Neural cell (in vitro differentiated cells): ENCODE data around the gene FOCAD. TPM values are rescaled to one million over a fixed set of nuclear protein-coding genes. Genes with fewer than 3 reads are reported as not detected.

ENCODE experiments used
- H2AFZ ChIP-seq: fragments of 200-600, 300-800 bp; sonication (generic), shearing (Covaris generic); 2 replicates; pipeline ENCODE4 v1.6.0; 2014; ENCODE audit warnings: low read depth, mild to moderate bottlenecking, antibody characterized with exemption, low read length, moderate library complexity
- H3F3A ChIP-seq: fragments of 200-600 bp; shearing (Covaris generic); 2 replicates; pipeline ENCODE4 v1.6.1; 2016; ENCODE audit warnings: mild to moderate bottlenecking, moderate library complexity, mixed read lengths, antibody characterized with exemption, low read length; ENCODE audit not compliant: insufficient read depth, poor library complexity, severe bottlenecking
- H3K27ac ChIP-seq: fragments of 200-600, 300-800 bp; sonication (generic), shearing (Covaris generic); 2 replicates; pipeline ENCODE4 v1.5.1; 2014; ENCODE audit warnings: mild to moderate bottlenecking, low read length, moderate library complexity
- H3K27me3 ChIP-seq: fragments of 300-800, 200-600 bp; sonication (generic), shearing (Covaris generic); 2 replicates; pipeline ENCODE4 v1.6.0; 2014; ENCODE audit warnings: mild to moderate bottlenecking, low read depth, low read length, moderate library complexity; ENCODE audit not compliant: insufficient read depth
- H3K36me3 ChIP-seq: fragments of 300-800, 200-600 bp; sonication (generic), shearing (Covaris generic); 2 replicates; pipeline ENCODE4 v1.5.1; 2014; ENCODE audit warnings: mild to moderate bottlenecking, antibody characterized with exemption, low read length, moderate library complexity; ENCODE audit not compliant: insufficient read depth
- H3K4me2 ChIP-seq: fragments of 300-800, 200-600 bp; sonication (generic), shearing (Covaris generic); 2 replicates; pipeline ENCODE4 v1.6.0; 2014; ENCODE audit warnings: mild to moderate bottlenecking, low read length
- H3K4me3 ChIP-seq: fragments of 300-800, 200-600 bp; sonication (generic), shearing (Covaris generic); 2 replicates; pipeline ENCODE4 v1.5.1; 2014; ENCODE audit warnings: mild to moderate bottlenecking, low read length, moderate library complexity
- H3K79me2 ChIP-seq: fragments of 200-600 bp; shearing (Covaris generic); replicated peaks from 2 replicates; pipeline ENCODE4 v1.6.0; 2014; ENCODE audit warnings: mild to moderate bottlenecking, low read length, moderate library complexity; ENCODE audit not compliant: insufficient read depth
- H3K9ac ChIP-seq: fragments of 300-800, 200-600 bp; sonication (generic), shearing (Covaris generic); 2 replicates; pipeline ENCODE4 v1.6.1; 2016; ENCODE audit warnings: mild to moderate bottlenecking, low read length, mixed read lengths
- H3K9me2 ChIP-seq: fragments of 200-600 bp; shearing (Covaris generic); 2 replicates; pipeline ENCODE4 v1.6.1; 2016; ENCODE audit warnings: mild to moderate bottlenecking, low read length, mixed read lengths; ENCODE audit not compliant: insufficient read depth
- H3K9me3 ChIP-seq: fragments of 200-600, 300-800 bp; sonication (generic), shearing (Covaris generic); 2 replicates; pipeline ENCODE4 v1.6.1; 2016; ENCODE audit warnings: mild to moderate bottlenecking, mixed run types, low read length, moderate library complexity, mixed read lengths
- H4K20me1 ChIP-seq: fragments of 200-600 bp; shearing (Covaris generic); 2 replicates; pipeline ENCODE4 v1.6.1; 2016; ENCODE audit warnings: mild to moderate bottlenecking, mixed run types; ENCODE audit not compliant: insufficient read depth
- CTCF ChIP-seq: fragments of 450-650 bp; IDR thresholded peaks from 2 replicates; pipeline ENCODE4 v1.5.1; 2014; ENCODE audit warnings: antibody characterized with exemption, mild to moderate bottlenecking, moderate library complexity; ENCODE audit not compliant: poor library complexity, severe bottlenecking
- EP300 ChIP-seq: fragments of 450-650 bp; conservative IDR thresholded peaks from 2 replicates; pipeline ENCODE4 v1.6.1; 2014; ENCODE audit warnings: antibody characterized with exemption, mild to moderate bottlenecking, moderate library complexity; ENCODE audit not compliant: poor library complexity, severe bottlenecking
- EZH2 ChIP-seq: fragments of 200-600, 300-800 bp; shearing (Covaris generic), sonication (generic); IDR thresholded peaks from 2 replicates; pipeline ENCODE4 v1.6.1; 2014; ENCODE audit warnings: antibody characterized with exemption, low read length, borderline replicate concordance, mild to moderate bottlenecking; ENCODE audit not compliant: insufficient read depth, poor library complexity, severe bottlenecking
- MXI1 ChIP-seq: fragments of 450-650 bp; conservative IDR thresholded peaks from 2 replicates; pipeline ENCODE4 v1.6.1; 2014; ENCODE audit warnings: antibody characterized with exemption, mild to moderate bottlenecking; ENCODE audit not compliant: poor library complexity, severe bottlenecking
- POLR2AphosphoS5 ChIP-seq: IDR thresholded peaks from 2 replicates; pipeline ENCODE4 v1.6.1; 2012
- RAD21 ChIP-seq: fragments of 450-650 bp; conservative IDR thresholded peaks from 2 replicates; pipeline ENCODE4 v1.6.1; 2014; ENCODE audit warnings: antibody characterized with exemption, mild to moderate bottlenecking, moderate library complexity
- REST ChIP-seq: IDR thresholded peaks from 2 replicates; pipeline ENCODE4 v1.6.1; 2012; ENCODE audit warnings: borderline replicate concordance
- SMC3 ChIP-seq: fragments of 450-650 bp; conservative IDR thresholded peaks from 2 replicates; pipeline ENCODE4 v1.6.1; 2014; ENCODE audit warnings: antibody characterized with exemption, mild to moderate bottlenecking, moderate library complexity; ENCODE audit not compliant: poor library complexity
- TAF1 ChIP-seq: IDR thresholded peaks from 2 replicates; pipeline ENCODE4 v1.6.1; 2012; ENCODE audit warnings: low read depth
- polyA plus RNA-seq: library from polyadenylated mRNA; depleted of rRNA; stranded (reverse); fragments of >200 nt; gene quantifications from 2 replicates; pipeline ENCODE4 v1.2.3, GENCODE V29; 2014

Gene FOCAD
- polyA plus RNA-seq, 1 donor from 2014 or later: 23.5 TPM

GRCh38 chr9:20921362-20921761 lies 237.3 kb downstream of the FOCAD start:
- Histone ChIP-seq H3K9ac (no peak overlapping the region), H3K36me3 (no peaks in the 10 kb centered on the region), H3K9me2 (no peaks in the 10 kb centered on the region), H2AFZ (no peak overlapping the region), H3K27ac (no peak overlapping the region), H3K4me2 (no peak overlapping the region), H4K20me1 (no peaks in the 10 kb centered on the region), H3K4me3 (no peak overlapping the region), H3F3A (no peaks in the 10 kb centered on the region), H3K9me3 (no peaks in the 10 kb centered on the region), H3K79me2 (no peaks in the 10 kb centered on the region), H3K27me3 (no peaks in the 10 kb centered on the region)
- TF ChIP-seq CTCF (no peak), SMC3 (no peak), RAD21 (no peak), EP300 (no peak), MXI1 (no peak), EZH2 (no peak), REST (no peak)

- H3K79me2 ChIP-seq: no peaks in the 10 kb centered on the region
- no peak overlapping the region for H3K27ac ChIP-seq
- TF ChIP-seq SMC3: no peak
- no peak for TF ChIP-seq EP300
- no peak for TF ChIP-seq MXI1
- no peak for TF ChIP-seq REST
- TF ChIP-seq TAF1: no peak
- no peak for TF ChIP-seq CTCF
- TF ChIP-seq POLR2AphosphoS5: no peak
- TF ChIP-seq RAD21: no peak
- TF ChIP-seq EZH2: no peak
- no peak overlapping the region for H3K4me3 ChIP-seq
- no peaks in the 10 kb centered on the region for H3K36me3 ChIP-seq
- no peaks in the 10 kb centered on the region for H4K20me1 ChIP-seq
- H3F3A ChIP-seq: no peaks in the 10 kb centered on the region
- no peaks in the 10 kb centered on the region for H3K9me2 ChIP-seq
- H3K4me2 ChIP-seq: no peak overlapping the region
- no peak overlapping the region for H3K9ac ChIP-seq
- no peaks in the 10 kb centered on the region for H3K27me3 ChIP-seq
- H3K9me3 ChIP-seq: no peaks in the 10 kb centered on the region
- no peak overlapping the region for H2AFZ ChIP-seq
Observed at GRCh38 chr9:20925256-20926045, 241.4 kb downstream of the FOCAD start.
